ENCODE data around the gene SDS. TPM values are rescaled to one million over a fixed set of nuclear protein-coding genes. Genes with fewer than 3 reads are reported as not detected.

Gene SDS
- total RNA-seq, 1 experiment from 2014 or later: not detected

DNA sequence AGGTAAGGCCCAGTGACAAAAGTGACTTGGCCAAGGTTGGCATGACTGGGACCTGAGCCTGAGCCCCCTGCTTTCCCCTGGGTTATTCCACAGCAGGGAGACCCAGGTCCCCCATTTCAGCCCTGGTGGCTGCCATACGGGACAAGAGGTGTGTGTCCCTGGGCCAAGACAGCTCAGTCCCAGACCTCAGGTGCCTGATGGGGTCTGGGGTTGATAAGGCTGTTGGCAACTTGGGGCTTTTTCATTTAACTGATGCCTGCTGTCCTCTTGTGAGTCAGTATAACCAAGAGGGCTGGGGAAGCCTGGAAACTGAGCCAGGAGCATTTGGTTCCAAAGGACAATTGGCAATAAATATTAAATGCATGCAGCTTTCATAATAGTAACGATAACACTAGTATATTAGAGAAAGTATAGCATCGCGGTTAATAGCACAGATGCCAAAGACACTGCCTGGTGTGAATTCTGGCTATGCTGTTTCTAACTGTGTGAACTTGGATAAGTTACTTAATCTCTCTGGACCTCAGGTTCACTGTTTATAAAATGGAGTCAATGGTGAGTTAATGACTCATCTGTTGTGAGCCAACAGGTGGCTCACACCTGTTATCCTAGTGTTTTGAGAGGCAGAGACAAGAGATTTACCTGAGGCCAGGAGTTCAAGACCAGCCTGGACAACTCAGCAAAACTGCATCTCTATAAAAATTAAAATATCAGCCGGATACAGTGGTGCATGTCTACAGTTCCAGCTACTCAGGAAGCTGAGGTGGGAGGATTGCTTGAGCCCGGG lies 19.4 kb upstream of the SDS start:
- Mint-ChIP-seq H3K4me1 (ENCODE audit: insufficient read depth, unreplicated experiment) (peaks cover 5% of the 10 kb centered on the region), H3K4me3 (ENCODE audit: unreplicated experiment) (peak overlapping the region; percentile 91), H3K9me3 (ENCODE audit: unreplicated experiment) (no peaks in the 10 kb centered on the region), H3K27ac (ENCODE audit: low read depth, unreplicated experiment) (peak overlapping the region; percentile 93), H3K27me3 (ENCODE audit: insufficient read depth, unreplicated experiment) (no peaks in the 10 kb centered on the region), H3K36me3 (ENCODE audit: insufficient read depth, unreplicated experiment) (no peaks in the 10 kb centered on the region)
- ChIA-PET CTCF (interaction anchor here (0.5 to 2.8 kb wide), 2 partner anchors 9 to 1618 kb away, joined by 3 to 15 read pairs; no protein-coding TSS in a partner anchor), POLR2A (interaction anchor here (1.1 to 1.7 kb wide), 3 partner anchors 19 to 237 kb away, joined by 3 to 9 read pairs (median 4); partner anchors contain the start of genes DDX54, RITA1, SDS and SLC8B1)
- BruUV-seq (replicated peaks): no TSS peak
- DNase-seq (ENCODE audit: unreplicated experiment): peak; percentile 38
- TF ChIP-seq, protein P1, sequence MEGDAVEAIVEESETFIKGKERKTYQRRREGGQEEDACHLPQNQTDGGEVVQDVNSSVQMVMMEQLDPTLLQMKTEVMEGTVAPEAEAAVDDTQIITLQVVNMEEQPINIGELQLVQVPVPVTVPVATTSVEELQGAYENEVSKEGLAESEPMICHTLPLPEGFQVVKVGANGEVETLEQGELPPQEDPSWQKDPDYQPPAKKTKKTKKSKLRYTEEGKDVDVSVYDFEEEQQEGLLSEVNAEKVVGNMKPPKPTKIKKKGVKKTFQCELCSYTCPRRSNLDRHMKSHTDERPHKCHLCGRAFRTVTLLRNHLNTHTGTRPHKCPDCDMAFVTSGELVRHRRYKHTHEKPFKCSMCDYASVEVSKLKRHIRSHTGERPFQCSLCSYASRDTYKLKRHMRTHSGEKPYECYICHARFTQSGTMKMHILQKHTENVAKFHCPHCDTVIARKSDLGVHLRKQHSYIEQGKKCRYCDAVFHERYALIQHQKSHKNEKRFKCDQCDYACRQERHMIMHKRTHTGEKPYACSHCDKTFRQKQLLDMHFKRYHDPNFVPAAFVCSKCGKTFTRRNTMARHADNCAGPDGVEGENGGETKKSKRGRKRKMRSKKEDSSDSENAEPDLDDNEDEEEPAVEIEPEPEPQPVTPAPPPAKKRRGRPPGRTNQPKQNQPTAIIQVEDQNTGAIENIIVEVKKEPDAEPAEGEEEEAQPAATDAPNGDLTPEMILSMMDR (IDR thresholded peaks at IDR 0.05; ENCODE audit: unreplicated experiment): no peak
- intact Hi-C loops (cut with micrococcal nuclease): loop anchor here (5.0 to 10.0 kb wide), 2 partner anchors 91 to 378 kb away; no protein-coding TSS in a partner anchor

DNA sequence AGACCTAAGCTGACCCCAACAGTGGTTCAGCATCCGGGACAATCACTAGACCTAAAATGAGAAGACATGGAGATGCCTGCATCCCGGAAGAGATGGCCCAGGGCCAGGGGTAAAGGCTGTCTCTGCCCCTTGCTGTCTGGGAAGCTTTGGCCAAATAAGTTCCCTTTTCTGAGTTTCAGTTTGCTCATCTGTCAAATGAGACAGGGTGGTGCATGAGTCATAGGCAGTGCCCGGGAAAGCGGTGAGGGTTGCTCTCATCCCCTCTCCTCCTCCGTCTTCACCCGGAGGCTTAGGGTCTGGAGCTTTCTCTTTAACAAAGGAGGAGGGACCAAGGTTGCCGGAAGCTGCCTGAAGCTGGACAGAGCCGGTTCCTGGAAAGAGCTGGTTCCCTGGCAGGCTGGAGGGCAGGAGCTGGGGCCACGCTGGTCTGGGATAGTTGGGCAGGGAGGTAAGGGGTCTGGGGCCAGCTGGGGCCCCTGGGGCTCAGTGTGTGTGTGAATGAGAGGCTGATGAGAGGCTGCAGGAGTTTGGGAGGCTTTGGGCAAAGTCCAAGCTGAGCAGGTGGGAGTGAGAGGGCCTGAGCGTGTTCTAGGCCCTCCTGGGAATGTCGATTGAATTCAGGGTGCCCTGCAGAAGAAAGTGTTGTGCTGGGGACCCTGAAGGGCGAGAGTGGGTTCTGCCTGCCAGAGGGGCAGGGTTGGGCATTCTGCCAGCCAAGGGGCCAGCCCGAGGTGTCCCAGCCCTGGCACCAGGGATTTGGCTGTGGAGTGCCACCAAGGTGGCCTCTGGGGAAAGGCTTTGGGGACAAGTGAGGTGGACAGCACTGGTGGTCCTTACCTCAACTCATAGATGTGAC lies 18.6 kb upstream of the SDS start, which contains the start of gene SDSL:
Gene SDSL, plus strand, starts transcription at position 351 of the 856 bp plus-strand sequence. CDS start 5,603 bp downstream, outside the sequence.
- DNase-seq (ENCODE audit: unreplicated experiment): peak; percentile 96
- Mint-ChIP-seq H3K9me3 (ENCODE audit: unreplicated experiment) (no peaks in the 10 kb centered on the region), H3K4me3 (ENCODE audit: unreplicated experiment) (peak within 1 kb of the TSS; percentile 91), H3K36me3 (ENCODE audit: insufficient read depth, unreplicated experiment) (no peaks in the 10 kb centered on the region), H3K27me3 (ENCODE audit: insufficient read depth, unreplicated experiment) (no peaks in the 10 kb centered on the region), H3K4me1 (ENCODE audit: insufficient read depth, unreplicated experiment) (peaks cover 5% of the 10 kb centered on the region), H3K27ac (ENCODE audit: low read depth, unreplicated experiment) (peak within 1 kb of the TSS; percentile 93)
- TF ChIP-seq, protein P1 (IDR thresholded peaks at IDR 0.05; ENCODE audit: unreplicated experiment): no peak
- CTCF ChIA-PET: interaction anchor here (0.7 kb wide), 3 partner anchors 53 to 545 kb away, joined by 3 to 4 read pairs (median 3); no protein-coding TSS in a partner anchor
- intact Hi-C loops (cut with micrococcal nuclease): loop anchor here (5.0 to 10.0 kb wide), 2 partner anchors 90 to 377 kb away; no protein-coding TSS in a partner anchor
- BruUV-seq (replicated peaks): TSS peak; percentile 64
- POLR2A ChIA-PET: interaction anchor here (0.8 to 1.7 kb wide), 6 partner anchors 14 to 237 kb away, joined by 3 to 9 read pairs (median 3); partner anchors contain the start of genes DDX54, RITA1, SDS and SLC8B1

DNA sequence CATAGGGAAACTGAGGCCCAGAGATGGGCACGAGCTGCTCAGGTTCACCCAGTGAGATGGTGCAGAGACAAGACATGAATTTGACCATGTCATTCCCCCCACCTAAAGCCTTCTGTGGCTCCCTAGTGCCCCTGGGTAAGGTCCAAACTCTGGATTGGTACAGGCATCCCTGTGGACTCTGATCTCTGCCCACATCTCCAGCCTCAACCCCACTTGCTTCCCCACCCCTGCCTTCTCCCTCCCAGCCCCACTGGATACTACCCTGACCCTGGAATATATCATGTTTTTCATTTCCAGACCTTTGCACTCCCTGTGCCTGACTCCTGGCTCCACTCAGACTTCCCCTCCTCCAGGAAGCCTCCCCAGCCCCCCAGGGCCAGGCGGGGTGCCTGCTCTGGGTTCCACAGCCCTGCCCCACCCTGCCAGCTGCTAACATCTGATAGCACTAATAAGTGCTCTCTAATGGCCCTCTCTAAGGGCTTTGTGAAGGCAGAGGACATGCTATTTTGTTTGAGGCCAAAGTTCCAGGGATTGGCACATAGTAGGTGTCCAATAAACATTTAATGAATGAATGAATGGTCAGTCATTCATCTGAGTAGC lies 17.4 kb upstream of the SDS start:
- no peak for DNase-seq (ENCODE audit: unreplicated experiment)
- intact Hi-C loops (cut with micrococcal nuclease): loop anchor here (5.0 to 10.0 kb wide), 2 partner anchors 89 to 376 kb away; no protein-coding TSS in a partner anchor
- POLR2A ChIA-PET: interaction anchor here (1.5 kb wide), 1 partner anchor 235 kb away, joined by 4 read pairs; the partner anchor contains the start of genes DDX54 and RITA1
- Mint-ChIP-seq H3K4me1 (ENCODE audit: insufficient read depth, unreplicated experiment) (peaks cover 5% of the 10 kb centered on the region), H3K36me3 (ENCODE audit: insufficient read depth, unreplicated experiment) (no peaks in the 10 kb centered on the region), H3K27me3 (ENCODE audit: insufficient read depth, unreplicated experiment) (no peaks in the 10 kb centered on the region), H3K9me3 (ENCODE audit: unreplicated experiment) (no peaks in the 10 kb centered on the region), H3K4me3 (ENCODE audit: unreplicated experiment) (peak overlapping the region; percentile 91), H3K27ac (ENCODE audit: low read depth, unreplicated experiment) (no peak overlapping the region)
- TF ChIP-seq, protein P1 (IDR thresholded peaks at IDR 0.05; ENCODE audit: unreplicated experiment): no peak
- CTCF ChIA-PET: interaction anchor here (0.7 kb wide), 1 partner anchor 52 kb away, joined by 3 read pairs; no protein-coding TSS in a partner anchor
- no TSS peak for BruUV-seq (replicated peaks)

All from MCF 10A (cell line).